BE2C (cell line): Measurements from ENCODE around the gene OIP5.
"Not testable (repeated sequence)": the region's sequence is repeated elsewhere in the genome, so short reads cannot be mapped to it uniquely, and the experiment has no call there.

Experiments
- DNase-seq: peaks from one replicate; pipeline ENCODE4 v3.0.0-alpha.2; 2020
- H3K27me3 ChIP-seq: fragments of 250-450 bp; sonication (Bioruptor Pico); 2 replicates; pipeline ENCODE4 v1.5.1; 2020; ENCODE audit warnings: mild to moderate bottlenecking
- H3K36me3 ChIP-seq: fragments of 250-450 bp; sonication (Bioruptor Pico); 2 replicates; pipeline ENCODE4 v1.5.1; 2020; ENCODE audit warnings: mild to moderate bottlenecking
- H3K4me1 ChIP-seq: fragments of 250-450 bp; sonication (Bioruptor Pico); 2 replicates; pipeline ENCODE4 v1.5.1; 2020
- H3K4me3 ChIP-seq: 2 replicates; pipeline ENCODE4 v1.5.1; 2011; ENCODE audit warnings: low read depth, low read length
- H3K9me3 ChIP-seq: fragments of 250-450 bp; sonication (Bioruptor Pico); 2 replicates; pipeline ENCODE4 v1.5.1; 2020
- TF ChIP-seq, protein P1 (sequence below): IDR thresholded peaks from 2 replicates; pipeline ENCODE4 v1.5.1; 2012; ENCODE audit warnings: mild to moderate bottlenecking, low read depth, low read length

Gene OIP5

DNA sequence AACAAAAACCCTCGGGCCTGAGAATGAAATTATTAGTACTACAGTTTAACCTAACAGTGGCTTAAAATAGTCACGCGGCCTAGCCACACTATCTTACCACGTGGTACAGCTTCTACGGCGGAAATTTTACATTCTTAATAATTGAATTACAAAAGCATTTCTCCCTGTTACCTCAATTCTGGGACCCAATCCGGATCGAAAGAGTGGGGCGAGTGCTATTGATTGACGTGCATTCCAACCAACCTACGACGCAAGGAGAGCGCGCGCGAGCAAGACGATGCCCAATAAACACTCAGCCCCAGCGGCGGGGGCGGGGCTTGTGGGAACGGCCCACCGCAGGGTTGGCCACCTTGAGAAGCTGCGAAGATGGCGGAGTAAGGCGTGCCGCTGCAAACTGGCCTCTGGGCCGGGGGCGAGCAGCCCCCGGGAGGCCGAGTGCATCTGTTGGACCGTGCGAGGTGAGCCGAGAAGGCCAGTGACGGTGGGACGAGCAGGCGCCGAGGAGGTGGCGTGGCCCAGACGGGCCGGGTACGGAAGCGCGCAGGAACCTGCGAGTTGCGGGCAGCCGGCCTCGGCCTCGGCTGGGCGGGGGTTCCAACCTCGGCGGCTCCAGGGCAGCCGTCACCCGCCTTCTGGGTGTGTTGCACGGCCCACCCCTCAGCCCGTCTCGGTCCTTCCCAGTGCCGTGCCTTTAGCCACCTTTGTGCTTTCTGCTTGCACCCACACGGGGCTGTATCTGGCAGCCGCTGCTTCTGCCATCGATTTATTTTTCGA, 48.6 kb downstream of the OIP5 start:
- Histone ChIP-seq H3K27me3 (no peaks in the 10 kb centered on the region), H3K4me1 (no peaks in the 10 kb centered on the region), H3K9me3 (no peaks in the 10 kb centered on the region), H3K36me3 (peaks cover 39% of the 10 kb centered on the region), H3K4me3 (peak overlapping the region; percentile 93)
- TF ChIP-seq, protein P1, sequence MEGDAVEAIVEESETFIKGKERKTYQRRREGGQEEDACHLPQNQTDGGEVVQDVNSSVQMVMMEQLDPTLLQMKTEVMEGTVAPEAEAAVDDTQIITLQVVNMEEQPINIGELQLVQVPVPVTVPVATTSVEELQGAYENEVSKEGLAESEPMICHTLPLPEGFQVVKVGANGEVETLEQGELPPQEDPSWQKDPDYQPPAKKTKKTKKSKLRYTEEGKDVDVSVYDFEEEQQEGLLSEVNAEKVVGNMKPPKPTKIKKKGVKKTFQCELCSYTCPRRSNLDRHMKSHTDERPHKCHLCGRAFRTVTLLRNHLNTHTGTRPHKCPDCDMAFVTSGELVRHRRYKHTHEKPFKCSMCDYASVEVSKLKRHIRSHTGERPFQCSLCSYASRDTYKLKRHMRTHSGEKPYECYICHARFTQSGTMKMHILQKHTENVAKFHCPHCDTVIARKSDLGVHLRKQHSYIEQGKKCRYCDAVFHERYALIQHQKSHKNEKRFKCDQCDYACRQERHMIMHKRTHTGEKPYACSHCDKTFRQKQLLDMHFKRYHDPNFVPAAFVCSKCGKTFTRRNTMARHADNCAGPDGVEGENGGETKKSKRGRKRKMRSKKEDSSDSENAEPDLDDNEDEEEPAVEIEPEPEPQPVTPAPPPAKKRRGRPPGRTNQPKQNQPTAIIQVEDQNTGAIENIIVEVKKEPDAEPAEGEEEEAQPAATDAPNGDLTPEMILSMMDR, result no peak
- DNase-seq, result peak; percentile 99

DNA sequence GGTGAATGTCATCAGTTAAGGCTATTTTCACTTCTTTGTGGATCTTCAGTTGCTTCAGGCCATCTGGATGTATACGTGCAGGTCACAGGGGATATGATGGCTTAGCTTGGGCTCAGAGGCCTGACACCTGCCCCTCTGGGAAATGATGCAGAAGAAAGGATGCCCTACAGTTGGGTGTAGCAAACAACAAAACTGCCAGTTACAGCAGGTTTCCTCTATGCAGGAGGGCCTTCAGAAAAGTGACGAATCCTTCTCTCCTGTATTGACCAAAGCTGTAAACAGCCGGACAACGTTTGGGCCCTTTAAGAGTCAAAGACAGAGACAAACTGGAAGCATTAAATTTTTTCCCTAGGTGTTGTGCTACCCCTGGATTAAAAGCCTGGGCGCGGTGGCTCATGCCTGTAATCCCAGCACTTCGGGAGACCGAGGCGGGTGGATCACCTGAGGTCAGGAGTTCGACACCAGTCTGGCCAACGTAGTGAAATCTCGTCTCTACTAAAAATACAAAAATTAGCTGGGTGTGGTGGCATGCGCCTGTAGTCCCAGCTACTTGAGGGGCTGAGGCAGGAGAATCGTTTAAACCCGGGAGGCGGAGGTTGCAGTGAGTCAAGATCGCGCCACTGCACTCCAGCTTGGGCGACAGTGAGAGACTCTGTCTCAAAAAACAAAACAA, 49.3 kb downstream of the OIP5 start:
- not testable (repeated sequence) for H3K9me3 ChIP-seq, H3K27me3 ChIP-seq, H3K4me1 ChIP-seq, DNase-seq
- H3K4me3 ChIP-seq, result 0 out of 2 replicates have a peak overlapping the region, but pooled peaks have one; percentile 4
- peaks cover 32% of the 10 kb centered on the region for H3K36me3 ChIP-seq

DNA sequence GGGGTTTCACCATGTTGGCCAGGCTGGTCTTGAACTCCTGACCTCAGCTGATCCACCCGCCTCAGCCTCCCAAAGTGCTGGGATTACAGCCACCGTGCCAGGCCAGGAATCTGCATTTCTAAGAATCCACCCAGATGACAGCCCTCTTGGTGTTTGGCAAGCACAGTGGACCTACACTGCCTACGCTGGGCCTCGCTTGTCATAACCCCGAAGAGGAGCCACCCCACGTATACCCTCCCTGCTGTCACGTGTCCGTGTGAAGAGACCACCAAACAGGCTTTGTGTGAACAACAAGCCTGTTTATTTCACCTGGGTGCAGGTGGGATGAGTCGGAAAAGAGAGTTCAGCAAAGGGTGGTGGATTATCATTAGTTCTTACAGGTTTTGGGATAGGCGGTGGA, 50.0 kb downstream of the OIP5 start:
- DNase-seq, H3K9me3 ChIP-seq, H3K4me3 ChIP-seq, H3K4me1 ChIP-seq, H3K27me3 ChIP-seq: not testable (repeated sequence)
- peaks cover 25% of the 10 kb centered on the region for H3K36me3 ChIP-seq

DNA sequence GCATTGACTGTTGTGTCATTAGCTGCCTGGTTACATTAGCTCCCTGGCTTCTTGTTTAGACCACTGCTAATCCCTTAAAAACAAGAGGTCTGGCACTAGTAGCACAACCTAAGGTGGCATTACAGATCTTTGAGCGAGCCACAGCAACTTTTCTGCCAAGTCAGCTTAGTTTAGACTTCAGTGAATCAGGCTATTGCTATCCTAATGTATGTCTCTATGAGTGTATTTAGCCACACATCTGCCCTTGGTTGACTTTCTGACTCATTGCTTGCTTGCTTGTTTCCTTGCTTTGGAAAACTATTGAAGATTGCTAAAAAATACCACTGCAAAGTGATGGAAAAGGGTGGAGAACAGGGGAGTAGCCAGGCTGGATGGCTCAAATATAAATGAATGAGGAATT, 51.2 kb downstream of the OIP5 start:
- Histone ChIP-seq H3K4me1 (no peaks in the 10 kb centered on the region), H3K36me3 (peaks cover 23% of the 10 kb centered on the region), H3K4me3 (no peak overlapping the region), H3K9me3 (no peaks in the 10 kb centered on the region), H3K27me3 (no peaks in the 10 kb centered on the region)
- TF ChIP-seq, protein P1, result no peak
- DNase-seq, result no peak

DNA sequence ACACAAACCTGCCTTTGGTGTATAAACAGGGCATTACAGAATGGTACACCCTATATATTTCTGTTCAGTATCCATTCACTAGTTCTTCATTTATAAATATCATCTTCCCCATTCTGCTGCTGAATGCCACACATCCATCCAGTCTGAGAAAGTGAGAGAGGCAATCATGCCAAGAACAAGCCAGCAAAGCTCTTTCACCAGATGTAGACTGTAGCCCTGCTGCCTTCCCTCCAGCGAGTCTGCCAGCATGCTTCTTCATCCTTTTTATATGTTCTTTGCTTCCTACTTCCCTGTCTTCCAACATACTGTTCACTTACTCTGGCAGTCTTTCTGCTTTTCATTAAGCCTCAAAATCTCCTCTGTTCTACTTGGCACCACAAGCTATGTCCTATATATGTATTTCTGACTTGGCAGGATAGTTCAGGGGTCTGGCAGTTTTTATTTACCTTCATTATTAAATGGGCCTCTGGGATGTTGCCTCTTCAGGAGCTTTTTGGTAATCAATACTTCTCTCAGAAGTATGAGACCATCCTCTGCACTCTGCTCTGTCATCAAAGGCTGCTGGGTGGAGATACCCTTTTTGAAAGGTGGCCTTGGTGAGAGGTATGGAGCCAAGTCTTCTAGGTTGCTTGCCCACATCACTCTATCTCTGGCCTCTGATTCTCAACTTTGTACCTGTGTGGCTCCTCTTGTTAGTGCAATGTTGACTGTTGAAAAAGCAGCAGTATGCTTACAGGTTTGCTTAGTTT, 52.7 kb downstream of the OIP5 start:
- H3K27me3 ChIP-seq, result no peaks in the 10 kb centered on the region
- TF ChIP-seq, protein P1, result no peak
- H3K4me3 ChIP-seq, result no peak overlapping the region
- H3K4me1 ChIP-seq, result no peaks in the 10 kb centered on the region
- no peaks in the 10 kb centered on the region for H3K9me3 ChIP-seq
- DNase-seq, result no peak
- peaks cover 12% of the 10 kb centered on the region for H3K36me3 ChIP-seq

DNA sequence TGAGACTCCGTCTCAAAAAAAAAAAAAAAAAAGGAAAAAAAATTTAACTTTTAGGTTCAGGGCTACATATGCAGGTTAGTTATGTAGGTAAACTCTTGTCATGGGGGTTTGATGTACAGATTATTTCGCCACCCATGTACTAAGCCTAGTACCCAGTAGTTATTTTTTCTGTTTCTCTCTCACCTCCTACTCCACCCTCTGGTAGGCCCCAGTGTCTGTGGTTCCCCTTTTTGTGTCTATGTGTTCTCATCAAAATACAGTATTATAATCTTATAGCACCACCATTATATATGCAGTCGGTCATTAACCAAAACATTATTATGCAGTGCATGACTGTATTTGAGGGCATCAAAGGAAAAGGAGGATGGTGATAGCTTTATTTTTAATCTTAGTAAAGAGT, 54.1 kb downstream of the OIP5 start:
- Histone ChIP-seq H3K27me3 (no peaks in the 10 kb centered on the region), H3K4me1 (no peaks in the 10 kb centered on the region), H3K4me3 (no peak overlapping the region), H3K9me3 (no peaks in the 10 kb centered on the region), H3K36me3 (peaks cover 12% of the 10 kb centered on the region)
- no peak for DNase-seq
- TF ChIP-seq, protein P1, result no peak

DNA sequence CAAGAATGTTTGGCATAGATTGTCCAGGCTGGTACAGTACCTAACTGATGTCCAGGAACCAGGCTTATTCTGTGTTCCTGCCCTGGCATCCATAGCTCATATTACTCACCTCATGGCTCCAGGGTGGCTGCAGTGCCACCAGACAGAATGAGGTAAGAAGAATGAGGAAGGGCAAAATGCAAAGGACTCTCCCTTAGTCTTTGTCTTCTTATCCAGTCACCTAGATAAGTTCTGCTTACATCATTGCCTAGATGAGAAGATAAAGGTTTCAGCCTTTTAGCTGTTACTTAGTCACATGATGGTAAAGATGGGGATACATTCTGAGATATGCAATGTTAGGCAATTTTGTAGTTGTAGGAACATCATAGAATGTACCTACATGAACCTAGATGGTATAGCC, 55.6 kb downstream of the OIP5 start:
- Histone ChIP-seq H3K9me3 (no peaks in the 10 kb centered on the region), H3K27me3 (no peaks in the 10 kb centered on the region), H3K36me3 (peaks cover 21% of the 10 kb centered on the region), H3K4me3 (no peak overlapping the region), H3K4me1 (no peaks in the 10 kb centered on the region)
- TF ChIP-seq, protein P1, result no peak
- DNase-seq, result no peak
